Heart right ventricle (tissue), 16 donors: ENCODE results near the gene MBTD1. TPM values are rescaled to one million over a fixed set of nuclear protein-coding genes. Genes with fewer than 3 reads are reported as not detected.

Experiments used
- ATAC-seq, 8 donors: fragments of 200-7000 bp; cut with Tn5 transposase; one replicate each; pipeline ENCODE4 v1.9.1; 2020; ENCODE audit warnings: mild to moderate bottlenecking in 8 of 8, moderate library complexity in 8 of 8, moderate number of reproducible peaks in 1 of 8
- DNase-seq, 2 donors: peaks; one replicate each; pipeline ENCODE4 v3.0.0-alpha.2; 2020
- H3K27ac ChIP-seq, 10 donors: fragments of 200-600 bp; sonication (generic) in 2 of 10; one replicate each; pipeline versions ENCODE4 v1.5.0 to v1.8.0; 2020 to 2022; ENCODE audit warnings: mild to moderate bottlenecking in 3 of 10
- H3K27me3 ChIP-seq, 7 donors: fragments of 200-600 bp; one replicate each; pipeline ENCODE4 v1.8.0; 2021 to 2022; ENCODE audit warnings: mild to moderate bottlenecking in 2 of 7
- H3K36me3 ChIP-seq, 9 donors: fragments of 200-600 bp; sonication (generic) in 1 of 9; one replicate each; pipeline versions ENCODE4 v1.5.0 to v1.8.0; 2020 to 2022; ENCODE audit warnings: mild to moderate bottlenecking in 2 of 9
- H3K4me1 ChIP-seq, 9 donors: fragments of 200-600 bp; sonication (generic) in 1 of 9; one replicate each; pipeline versions ENCODE4 v1.5.0 to v1.8.0; 2020 to 2022; ENCODE audit warnings: mild to moderate bottlenecking in 4 of 9
- H3K4me3 ChIP-seq, 10 donors: fragments of 200-600 bp; sonication (generic) in 2 of 10; one replicate each; pipeline versions ENCODE4 v1.5.0 to v1.8.0; 2020 to 2022; ENCODE audit warnings: mild to moderate bottlenecking in 7 of 10, moderate library complexity in 2 of 10
- H3K9me3 ChIP-seq, 11 donors: fragments of 200-600 bp in 10 of 11; sonication (generic) in 2 of 11; one replicate each; pipeline versions ENCODE4 v1.5.0 to v1.8.0; 2013 to 2022; ENCODE audit warnings: mild to moderate bottlenecking in 2 of 11, control low read depth in 1 of 11, moderate library complexity in 1 of 11
- WGBS, 2 donors: extraction: QIAGEN DNeasy Blood & Tissue Kit; methylation state at CpG; one replicate each; pipeline ENCODE4 v1.1.7; 2013; ENCODE audit warnings: inconsistent platforms in 1 of 2; 5-methylcytosine and 5-hydroxymethylcytosine counted together
- intact Hi-C, 10 donors: fragments of 100-400 bp; cut with DNase I; formaldehyde crosslinking; loops; one replicate each; pipeline versions ENCODE4 v1.11.1 to v1.14.2; 2022
- polyA plus RNA-seq, 2 donors: library from polyadenylated mRNA; stranded (reverse); fragments of 200-250 nt; gene quantifications; one replicate each; pipeline ENCODE4 v1.2.3, GENCODE V29; 2013
- total RNA-seq, 10 donors: library from RNA; stranded (reverse); fragmentation: NEBNext Ultra II Directional in 3 of 10; extraction: Animal tissue kit (Norgen Biotek cat#: 25700) in 3 of 10; gene quantifications; one replicate each; pipeline versions ENCODE4 v1.2.1 to v1.2.4, GENCODE V29; 2021 to 2023
- TF ChIP-seq, protein P1 (sequence below), 9 donors: fragments of 200-600 bp; sonication (generic) in 2 of 9; IDR thresholded peaks; one replicate each; pipeline versions ENCODE4 v1.5.0 to v1.8.0; 2021 to 2022; ENCODE audit warnings: antibody characterized with exemption in 9 of 9, mild to moderate bottlenecking in 5 of 9, moderate library complexity in 1 of 9
- donor health status: Arrhythmogenic right ventricular cardiomyopathy.
- donor health status: ischemic (EF 13 %, LVEDD 7.1; RV severe dilation, severe dysfunction).
- donor health status: healthy with polysubstance abuse.
- donor health status: DM: no; HTN: yes; CAD: no.
- donor health status: DM: no; HTN: no; CAD: no.
- donor health status: ischemic (EF 25% LVEDD 6.9; RV normal size, moderate dysfunction).
- donor health status: ischemic (EF 25% LVEDD 5.7; RV mildly dilated, moderate dysfunction).
- donor health status: healthy.
- donor health status: DM: yes; HTN: yes; CAD: no.
- donor health status: Ischemic cardiomyopathy.
- donor health status: ischemic (EF 35%, LVEDD 5.7; RV mildly dilated, moderate dysfunction).
- donor health status: nonischemic (EF 11% LVEDD 7.7; RV severe dilation, severe dysfunction).
- donor health status: DM: yes; HTN: yes; CAD: no.
- donor health status: PGD.
- donor health status: ischemic (EF 29% LVEDD 5.4; RV normal size, mild dysfunction).
- donor health status: nonischemic (EF 23%, LVEDD 6.1; RV moderate dilation, normal function).

Gene MBTD1
- total and polyA plus RNA-seq, 12 donors: 1.8 to 11.4 (median 6.9) TPM

DNA sequence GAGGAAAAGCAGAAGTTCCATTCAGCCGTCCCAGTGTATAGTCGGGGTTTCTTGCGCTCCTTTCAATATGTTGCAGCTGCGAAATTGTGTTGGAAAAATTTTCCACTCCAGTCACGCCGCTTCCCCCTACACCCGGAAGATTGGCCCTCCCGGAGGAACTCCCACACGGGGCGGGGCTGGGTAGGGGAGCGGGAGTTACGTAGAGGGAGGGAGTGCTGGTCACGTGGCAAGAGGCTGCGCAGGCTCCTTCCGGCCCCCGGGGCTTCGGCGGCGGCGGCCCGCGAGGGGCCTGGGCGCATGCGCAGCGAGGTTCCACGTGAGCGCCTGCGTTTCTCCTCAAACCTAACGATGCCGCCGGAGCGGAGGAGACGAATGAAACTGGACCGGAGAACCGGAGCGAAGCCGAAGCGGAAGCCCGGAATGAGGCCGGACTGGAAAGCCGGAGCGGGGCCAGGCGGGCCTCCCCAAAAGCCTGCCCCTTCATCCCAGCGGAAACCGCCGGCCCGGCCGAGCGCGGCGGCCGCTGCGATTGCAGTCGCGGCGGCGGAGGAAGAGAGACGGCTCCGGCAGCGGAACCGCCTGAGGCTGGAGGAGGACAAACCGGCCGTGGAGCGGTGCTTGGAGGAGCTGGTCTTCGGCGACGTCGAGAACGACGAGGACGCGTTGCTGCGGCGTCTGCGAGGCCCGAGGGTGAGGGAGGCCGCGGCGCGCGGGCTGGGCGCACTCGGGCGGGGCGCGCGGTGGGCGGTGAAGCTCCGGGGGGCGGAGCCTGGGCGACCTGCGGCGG lies 581 bp upstream of the MBTD1 start, which contains the start of gene UTP18:
Gene UTP18 (plus strand): TSS at position 310 of the 787 bp plus-strand sequence. CDS start 39 bp downstream, at position 349.
- 0 to 1% methylated on average over 60 to 93 of the region's 93 CpGs for WGBS, 2 donors
- H3K4me1 ChIP-seq: peaks cover 2 to 74% (median 55%) of the 10 kb centered on the region in 9 donors
- H3K4me3 ChIP-seq: peak within 1 kb of the TSS; percentile 62 to 98 (median 92)
- H3K27me3 ChIP-seq: no peaks in the 10 kb centered on the region
- peak within 1 kb of the TSS; percentile 88 to 98 (median 95) for H3K27ac ChIP-seq
- H3K36me3 ChIP-seq: peaks cover 0 to 53% (median 6%) of the 10 kb centered on the region in 9 donors
- intact Hi-C loops: loop anchor here in 1 of 10 donors (5.0 kb wide), 1 partner anchor 93 kb away; the partner anchor contains the start of gene NME2
- DNase-seq (peak; percentile 97), ATAC-seq (peak; percentile 95 to 99 (median 98))
- no peaks in the 10 kb centered on the region for H3K9me3 ChIP-seq
- TF ChIP-seq, protein P1, sequence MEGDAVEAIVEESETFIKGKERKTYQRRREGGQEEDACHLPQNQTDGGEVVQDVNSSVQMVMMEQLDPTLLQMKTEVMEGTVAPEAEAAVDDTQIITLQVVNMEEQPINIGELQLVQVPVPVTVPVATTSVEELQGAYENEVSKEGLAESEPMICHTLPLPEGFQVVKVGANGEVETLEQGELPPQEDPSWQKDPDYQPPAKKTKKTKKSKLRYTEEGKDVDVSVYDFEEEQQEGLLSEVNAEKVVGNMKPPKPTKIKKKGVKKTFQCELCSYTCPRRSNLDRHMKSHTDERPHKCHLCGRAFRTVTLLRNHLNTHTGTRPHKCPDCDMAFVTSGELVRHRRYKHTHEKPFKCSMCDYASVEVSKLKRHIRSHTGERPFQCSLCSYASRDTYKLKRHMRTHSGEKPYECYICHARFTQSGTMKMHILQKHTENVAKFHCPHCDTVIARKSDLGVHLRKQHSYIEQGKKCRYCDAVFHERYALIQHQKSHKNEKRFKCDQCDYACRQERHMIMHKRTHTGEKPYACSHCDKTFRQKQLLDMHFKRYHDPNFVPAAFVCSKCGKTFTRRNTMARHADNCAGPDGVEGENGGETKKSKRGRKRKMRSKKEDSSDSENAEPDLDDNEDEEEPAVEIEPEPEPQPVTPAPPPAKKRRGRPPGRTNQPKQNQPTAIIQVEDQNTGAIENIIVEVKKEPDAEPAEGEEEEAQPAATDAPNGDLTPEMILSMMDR (IDR thresholded peaks at IDR 0.05): no peak

DNA sequence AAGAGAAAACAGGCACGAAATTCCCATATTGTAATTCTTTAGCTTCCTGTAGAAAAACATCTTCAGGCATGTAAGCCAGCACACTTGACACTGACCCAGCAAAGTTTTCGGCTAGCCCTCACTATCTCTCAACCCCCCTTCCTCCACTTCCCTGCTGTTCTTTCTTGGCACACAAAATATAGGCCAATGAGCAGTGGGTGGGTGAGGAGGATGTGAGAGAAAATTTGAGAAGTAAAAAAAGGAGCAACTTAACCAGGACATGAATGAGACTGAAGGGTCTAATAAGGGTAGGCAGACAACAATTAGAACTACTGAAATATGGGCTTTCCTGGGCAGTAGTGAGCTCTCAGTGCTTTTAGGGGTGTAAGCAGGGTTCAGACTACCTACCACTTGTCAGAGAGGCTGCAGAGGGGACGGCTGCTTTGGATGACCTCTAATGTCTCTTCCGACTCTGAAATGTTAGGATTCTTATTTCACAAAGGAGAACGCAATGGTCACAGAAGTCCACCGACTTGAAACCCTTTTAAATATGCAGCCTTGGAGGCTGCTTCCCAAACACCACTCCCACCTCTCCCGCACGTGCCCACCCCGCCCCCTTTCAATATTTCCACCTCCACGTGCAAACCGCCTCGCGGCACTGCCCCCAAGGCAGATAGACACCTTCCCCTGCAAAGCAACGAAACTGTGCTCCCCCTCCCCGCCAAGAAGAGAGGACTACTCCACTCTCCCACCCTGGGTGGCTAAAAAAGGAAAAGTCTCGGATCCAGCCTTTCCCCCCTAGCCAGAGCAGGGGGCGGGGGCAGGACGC lies 889 bp downstream of the MBTD1 start:
- Histone ChIP-seq H3K9me3 (no peaks in the 10 kb centered on the region), H3K36me3 (peaks cover 0 to 53% (median under 1%) of the 10 kb centered on the region in 9 donors), H3K27me3 (no peaks in the 10 kb centered on the region), H3K4me1 (peaks cover 2 to 72% (median 60%) of the 10 kb centered on the region in 9 donors), H3K27ac (peak overlapping the region in 9 of 10 donors; percentile 88 to 98 (median 95)), H3K4me3 (peak overlapping the region; percentile 62 to 98 (median 92))
- ATAC-seq: peak in 1 of 8 donors; percentile 0
- DNase-seq: peak; percentile 21 to 22
- TF ChIP-seq, protein P1 (IDR thresholded peaks at IDR 0.05): no peak
- 1 to 2% methylated on average over 18 of the region's 18 CpGs for WGBS, 2 donors
- intact Hi-C loops: no loop called here

DNA sequence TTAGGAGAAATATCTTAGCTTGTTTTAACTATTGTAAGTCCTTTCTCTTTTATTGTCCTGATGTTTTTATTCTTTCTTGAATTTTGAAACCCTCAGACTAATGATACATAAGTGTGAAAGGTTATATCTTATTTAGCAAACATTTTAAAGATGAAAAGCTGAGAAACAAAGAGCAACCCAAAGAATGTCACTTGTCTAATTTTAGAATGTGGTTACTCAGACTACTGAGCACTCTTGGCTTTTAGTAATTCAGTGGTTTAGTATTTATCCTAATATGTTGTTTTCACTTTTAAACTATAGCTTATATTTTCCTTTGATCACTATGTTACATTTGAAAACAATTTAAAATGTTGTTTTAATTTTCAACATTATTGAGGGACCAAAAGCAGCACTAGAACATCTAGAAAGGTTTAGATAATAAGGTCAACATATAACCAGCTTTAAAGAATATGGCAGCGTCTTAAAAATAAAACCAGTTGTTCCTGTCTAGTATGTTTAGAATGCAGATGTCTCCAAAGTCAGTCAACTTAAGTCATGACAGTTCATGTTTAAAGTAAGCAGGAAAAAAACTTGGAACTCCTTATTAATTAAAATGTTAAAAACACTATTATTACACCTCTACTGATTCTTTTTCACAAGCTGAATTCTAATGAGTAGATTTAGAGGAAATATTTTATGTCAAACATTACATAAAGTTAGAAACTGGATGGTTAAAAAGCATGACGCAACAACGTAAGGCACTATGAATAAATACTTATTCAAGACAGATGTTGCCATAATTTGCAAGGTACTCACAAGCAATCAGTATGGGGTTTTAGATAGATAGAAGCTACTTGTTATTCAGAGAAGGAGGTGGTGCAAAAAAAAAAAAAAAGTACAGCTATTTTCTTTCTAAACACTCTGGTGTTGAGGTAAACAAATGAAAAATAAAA lies 2.4 kb downstream of the MBTD1 start:
- TF ChIP-seq, protein P1 (IDR thresholded peaks at IDR 0.05): no peak
- no peaks in the 10 kb centered on the region for H3K9me3 ChIP-seq
- 75 to 76% methylated on average over 3 of the region's 3 CpGs for WGBS, 2 donors
- intact Hi-C loops: no loop called here
- ATAC-seq (no peak), DNase-seq (no peak)
- H3K4me3 ChIP-seq: peak overlapping the region in 2 of 10 donors; percentile 8 to 92
- peak overlapping the region in 2 of 10 donors; percentile 28 to 95 for H3K27ac ChIP-seq
- peaks cover 2 to 67% (median 55%) of the 10 kb centered on the region in 9 donors for H3K4me1 ChIP-seq
- no peaks in the 10 kb centered on the region for H3K27me3 ChIP-seq
- H3K36me3 ChIP-seq: peaks cover 0 to 56% (median 7%) of the 10 kb centered on the region in 9 donors
